ENCODE data around the gene SEPSECS.

The SEPSECS gene

GRCh38 chr4:25078523-25078922 lies 81.7 kb downstream of the SEPSECS start:
- DNase-seq = no peak

- no peak for DNase-seq
These were observed 83.4 kb downstream of the SEPSECS start for GRCh38 chr4:25076625-25077398.

GRCh38 chr4:25075851-25076250 lies 84.4 kb downstream of the SEPSECS start:
- no peak for DNase-seq

GRCh38 chr4:25075129-25075528 lies 85.1 kb downstream of the SEPSECS start:
- no peak for DNase-seq

- no peak for DNase-seq
These were observed 89.7 kb downstream of the SEPSECS start for GRCh38 chr4:25070545-25070944.

Measured in CD4-positive, alpha-beta T cell treated with Interleukin-1 beta for 1 hour (primary cell).